ENCODE measurements around the gene KRT77. TPM values are rescaled to one million over a fixed set of nuclear protein-coding genes. Genes with fewer than 3 reads are reported as not detected.

Gene KRT77
- total RNA-seq, 2 donors from 2014 or later: not detected

DNA sequence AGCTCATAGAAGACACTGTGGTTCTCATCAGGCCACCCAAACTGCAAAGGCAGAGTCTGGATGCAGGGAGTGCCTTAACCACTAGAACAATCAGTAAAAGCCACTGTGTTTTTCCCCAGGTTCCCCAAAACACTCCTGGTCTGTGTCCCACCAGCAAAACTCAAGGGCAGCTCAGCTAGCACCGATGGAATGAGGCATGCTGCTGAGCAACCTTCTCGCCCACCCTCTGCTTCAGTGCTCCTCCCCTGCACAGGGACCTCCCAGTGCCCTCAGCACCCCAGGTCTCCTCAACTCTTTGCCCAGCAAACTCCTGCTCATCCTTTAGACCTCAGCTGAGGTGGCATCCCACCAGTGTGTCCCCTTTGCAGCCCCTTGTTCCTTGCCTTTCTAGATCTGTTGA, 4.0 kb downstream of the KRT77 start:
- H3K9me3 ChIP-seq: no peaks in the 10 kb centered on the region
- H3K27me3 ChIP-seq: no peaks in the 10 kb centered on the region
- intact Hi-C loops (cut with DNase I): no loop called here
- WGBS, 2 donors: 42 to 53% methylated on average over 2 of the region's 2 CpGs
- TF ChIP-seq POLR2A (IDR thresholded peaks at IDR 0.05): no peak
- TF ChIP-seq, protein P1, sequence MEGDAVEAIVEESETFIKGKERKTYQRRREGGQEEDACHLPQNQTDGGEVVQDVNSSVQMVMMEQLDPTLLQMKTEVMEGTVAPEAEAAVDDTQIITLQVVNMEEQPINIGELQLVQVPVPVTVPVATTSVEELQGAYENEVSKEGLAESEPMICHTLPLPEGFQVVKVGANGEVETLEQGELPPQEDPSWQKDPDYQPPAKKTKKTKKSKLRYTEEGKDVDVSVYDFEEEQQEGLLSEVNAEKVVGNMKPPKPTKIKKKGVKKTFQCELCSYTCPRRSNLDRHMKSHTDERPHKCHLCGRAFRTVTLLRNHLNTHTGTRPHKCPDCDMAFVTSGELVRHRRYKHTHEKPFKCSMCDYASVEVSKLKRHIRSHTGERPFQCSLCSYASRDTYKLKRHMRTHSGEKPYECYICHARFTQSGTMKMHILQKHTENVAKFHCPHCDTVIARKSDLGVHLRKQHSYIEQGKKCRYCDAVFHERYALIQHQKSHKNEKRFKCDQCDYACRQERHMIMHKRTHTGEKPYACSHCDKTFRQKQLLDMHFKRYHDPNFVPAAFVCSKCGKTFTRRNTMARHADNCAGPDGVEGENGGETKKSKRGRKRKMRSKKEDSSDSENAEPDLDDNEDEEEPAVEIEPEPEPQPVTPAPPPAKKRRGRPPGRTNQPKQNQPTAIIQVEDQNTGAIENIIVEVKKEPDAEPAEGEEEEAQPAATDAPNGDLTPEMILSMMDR (IDR thresholded peaks at IDR 0.05): no peak
- DNase-seq (no peak), ATAC-seq (no peak)
- H3K27ac ChIP-seq: peak overlapping the region in 2 of 4 donors; percentile 12 to 60
- peaks cover 21% of the 10 kb centered on the region for H3K4me1 ChIP-seq
- H3K4me3 ChIP-seq: no peak overlapping the region
- H3K36me3 ChIP-seq (replicated peaks in 1 of 2; ENCODE audit: insufficient read depth in 1 of 2, low read depth in 2 of 2): no peaks in the 10 kb centered on the region

DNA sequence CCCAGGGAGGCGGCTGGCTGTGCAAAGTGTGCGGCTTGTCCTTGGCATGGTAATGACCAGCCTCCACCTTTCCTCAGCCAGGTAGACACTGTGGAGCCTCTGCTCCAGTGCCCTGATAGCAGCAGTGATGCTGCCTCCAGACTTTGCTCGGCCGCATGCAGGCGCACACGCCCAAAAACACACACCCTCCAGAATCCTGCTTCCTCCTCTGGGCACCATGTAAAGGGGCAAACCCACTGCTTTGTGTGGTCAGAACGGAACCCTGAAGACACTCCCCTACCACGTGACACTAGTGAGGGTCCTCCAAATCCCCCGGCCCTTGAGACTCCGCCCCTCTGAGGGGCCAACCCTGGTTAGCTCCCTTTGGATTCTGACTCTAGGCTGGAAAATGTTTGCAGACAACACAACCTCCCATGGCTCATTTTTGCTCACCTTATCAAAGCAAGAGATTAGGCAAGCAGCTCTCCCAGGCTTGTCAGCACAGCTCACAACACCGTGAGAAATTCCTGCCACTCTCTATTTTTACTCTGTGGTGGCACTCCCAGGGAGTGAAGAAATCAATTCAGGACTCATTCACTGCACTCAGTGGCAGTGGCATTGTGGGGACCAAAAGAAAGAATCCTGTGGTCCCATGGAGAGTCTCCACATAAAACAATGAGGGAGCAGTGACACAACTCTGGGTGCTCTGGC, 4.5 kb downstream of the KRT77 start:
- ATAC-seq (peak; percentile 75), DNase-seq (no peak)
- Histone ChIP-seq H3K27ac (peak overlapping the region in 3 of 4 donors; percentile 12 to 60 (median 54)), H3K4me3 (no peak overlapping the region), H3K9me3 (no peaks in the 10 kb centered on the region), H3K4me1 (peaks cover 21% of the 10 kb centered on the region), H3K36me3 (replicated peaks in 1 of 2; ENCODE audit: insufficient read depth in 1 of 2, low read depth in 2 of 2) (no peaks in the 10 kb centered on the region), H3K27me3 (no peaks in the 10 kb centered on the region)
- intact Hi-C loops (cut with DNase I): no loop called here
- TF ChIP-seq, protein P1 (IDR thresholded peaks at IDR 0.05): no peak
- no peak for TF ChIP-seq POLR2A (IDR thresholded peaks at IDR 0.05)
- 27% methylated on average over 7 to 11 of the region's 11 CpGs for WGBS, 2 donors

DNA sequence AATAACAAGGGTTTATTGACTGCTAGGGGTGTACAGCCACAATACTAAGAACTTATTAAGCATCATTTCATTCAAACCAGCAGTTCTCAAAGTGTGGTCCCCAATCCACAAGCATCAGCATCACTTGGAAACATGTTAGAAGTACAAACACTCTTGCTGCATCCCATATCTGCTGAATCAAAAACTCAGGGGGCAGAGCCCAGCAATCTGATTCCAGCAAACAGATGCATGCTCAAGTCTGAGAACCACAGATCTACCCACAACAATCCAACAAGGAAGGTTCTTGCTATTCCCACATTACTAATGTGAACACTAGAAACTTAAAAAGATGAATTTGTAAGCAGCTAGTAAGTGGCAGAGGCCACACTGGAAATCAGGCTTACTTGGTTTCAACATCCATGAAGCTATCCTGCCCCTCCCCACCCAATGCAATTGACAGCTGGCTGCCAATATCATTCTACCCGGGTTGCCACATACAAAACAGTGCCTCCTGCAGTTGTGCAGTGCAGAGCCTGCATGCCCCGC, 6.2 kb downstream of the KRT77 start:
- no peak for TF ChIP-seq POLR2A (IDR thresholded peaks at IDR 0.05)
- TF ChIP-seq, protein P1 (IDR thresholded peaks at IDR 0.05): no peak
- Histone ChIP-seq H3K36me3 (replicated peaks in 1 of 2; ENCODE audit: insufficient read depth in 1 of 2, low read depth in 2 of 2) (no peaks in the 10 kb centered on the region), H3K9me3 (no peaks in the 10 kb centered on the region), H3K27me3 (no peaks in the 10 kb centered on the region), H3K4me1 (peaks cover 21% of the 10 kb centered on the region), H3K4me3 (no peak overlapping the region), H3K27ac (no peak overlapping the region)
- ATAC-seq (no peak), DNase-seq (no peak)
- WGBS, 2 donors: 8 to 55% methylated on average over 1 to 2 of the region's 2 CpGs
- intact Hi-C loops (cut with DNase I): no loop called here

DNA sequence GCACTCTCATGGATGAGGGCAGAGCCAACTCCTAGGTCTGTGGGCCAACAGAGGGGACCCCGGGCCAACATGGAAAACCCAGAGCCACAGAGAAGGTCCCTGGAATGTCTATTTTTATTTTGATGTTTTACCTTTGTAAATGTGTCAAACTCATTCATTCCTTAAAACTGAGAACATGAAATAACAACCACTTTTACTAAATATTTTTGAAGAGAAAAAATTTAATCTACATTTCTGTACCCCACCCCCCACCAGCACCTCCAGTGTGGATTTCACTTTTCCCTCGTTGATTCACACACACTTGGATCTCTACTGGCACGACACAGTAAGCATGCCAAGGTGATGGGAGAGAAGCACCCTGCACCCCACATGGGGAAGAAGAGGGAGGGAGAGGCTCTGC, 6.7 kb downstream of the KRT77 start:
- H3K27ac ChIP-seq: no peak overlapping the region
- H3K27me3 ChIP-seq: no peaks in the 10 kb centered on the region
- DNase-seq (no peak), ATAC-seq (no peak)
- H3K9me3 ChIP-seq: no peaks in the 10 kb centered on the region
- intact Hi-C loops (cut with DNase I): no loop called here
- H3K4me3 ChIP-seq: no peak overlapping the region
- TF ChIP-seq, protein P1 (IDR thresholded peaks at IDR 0.05): no peak
- TF ChIP-seq POLR2A (IDR thresholded peaks at IDR 0.05): no peak
- no peaks in the 10 kb centered on the region for H3K36me3 ChIP-seq (replicated peaks in 1 of 2; ENCODE audit: insufficient read depth in 1 of 2, low read depth in 2 of 2)
- WGBS, 2 donors: 45 to 51% methylated on average over 3 of the region's 3 CpGs
- peaks cover 21% of the 10 kb centered on the region for H3K4me1 ChIP-seq

DNA sequence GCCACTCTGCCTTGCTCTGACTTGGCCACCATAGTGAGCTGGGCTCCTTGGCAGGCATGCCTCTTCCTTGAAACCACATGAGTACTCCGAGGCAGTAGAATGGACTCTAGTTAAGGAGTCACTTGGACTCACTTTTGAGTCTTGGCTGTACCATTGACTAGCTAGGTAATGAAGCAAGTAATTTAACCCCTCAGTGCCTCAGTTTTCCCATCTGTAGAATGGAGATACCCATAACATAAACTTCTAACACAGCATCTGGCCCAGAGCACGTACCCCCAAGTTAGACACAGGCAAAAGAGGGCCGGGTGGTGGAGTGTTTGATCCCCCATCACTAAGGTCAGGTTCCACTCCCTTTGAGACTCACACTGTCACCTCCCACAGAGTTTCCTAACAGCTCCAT, 8.3 kb downstream of the KRT77 start:
- 74 to 77% methylated on average over 3 of the region's 3 CpGs for WGBS, 2 donors
- intact Hi-C loops (cut with DNase I): no loop called here
- H3K36me3 ChIP-seq (replicated peaks in 1 of 2; ENCODE audit: insufficient read depth in 1 of 2, low read depth in 2 of 2): no peaks in the 10 kb centered on the region

More for the DNA sequence above, 8.3 kb downstream of the KRT77 start:
- Histone ChIP-seq H3K27me3 (no peaks in the 10 kb centered on the region), H3K27ac (no peak overlapping the region), H3K4me3 (no peak overlapping the region), H3K4me1 (peaks cover 24% of the 10 kb centered on the region), H3K9me3 (no peaks in the 10 kb centered on the region)
- DNase-seq (no peak), ATAC-seq (no peak)
- no peak for TF ChIP-seq POLR2A (IDR thresholded peaks at IDR 0.05)
- TF ChIP-seq, protein P1 (IDR thresholded peaks at IDR 0.05): no peak
